DND-41 (cell line): ENCODE measurements around the gene DNAJC5.

Experiments used
- EZH2 ChIP-seq: IDR thresholded peaks from 3 replicates; pipeline ENCODE4 v1.6.1; 2012; ENCODE audit warnings: borderline replicate concordance, low read depth, mild to moderate bottlenecking, moderate library complexity, low read length, inconsistent platforms; ENCODE audit not compliant: severe bottlenecking
- TF ChIP-seq, protein P1 (sequence below): IDR thresholded peaks from 2 replicates; pipeline ENCODE4 v1.5.1; 2012; ENCODE audit warnings: borderline replicate concordance, low read length, moderate library complexity, mild to moderate bottlenecking; ENCODE audit not compliant: poor library complexity, severe bottlenecking; ENCODE audit errors: extremely low read depth

DNA sequence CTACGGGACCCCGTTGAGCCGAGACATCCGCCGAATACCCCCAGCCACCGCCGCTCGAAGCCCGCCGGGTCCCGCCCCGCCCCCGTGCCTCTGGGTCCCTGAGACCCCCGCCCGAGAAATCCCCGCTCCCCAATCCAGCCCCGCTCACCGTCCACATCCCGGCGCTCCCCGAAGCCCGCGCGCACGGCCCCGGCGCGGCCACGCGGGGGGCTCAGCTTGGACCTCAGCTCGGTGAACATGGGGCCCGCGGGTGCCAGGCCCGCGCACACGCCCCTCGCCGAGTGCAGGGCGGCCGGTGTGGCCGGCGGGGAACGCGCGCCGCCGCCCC is 84.3 kb downstream of the DNAJC5 start:
- TF ChIP-seq, protein P1, sequence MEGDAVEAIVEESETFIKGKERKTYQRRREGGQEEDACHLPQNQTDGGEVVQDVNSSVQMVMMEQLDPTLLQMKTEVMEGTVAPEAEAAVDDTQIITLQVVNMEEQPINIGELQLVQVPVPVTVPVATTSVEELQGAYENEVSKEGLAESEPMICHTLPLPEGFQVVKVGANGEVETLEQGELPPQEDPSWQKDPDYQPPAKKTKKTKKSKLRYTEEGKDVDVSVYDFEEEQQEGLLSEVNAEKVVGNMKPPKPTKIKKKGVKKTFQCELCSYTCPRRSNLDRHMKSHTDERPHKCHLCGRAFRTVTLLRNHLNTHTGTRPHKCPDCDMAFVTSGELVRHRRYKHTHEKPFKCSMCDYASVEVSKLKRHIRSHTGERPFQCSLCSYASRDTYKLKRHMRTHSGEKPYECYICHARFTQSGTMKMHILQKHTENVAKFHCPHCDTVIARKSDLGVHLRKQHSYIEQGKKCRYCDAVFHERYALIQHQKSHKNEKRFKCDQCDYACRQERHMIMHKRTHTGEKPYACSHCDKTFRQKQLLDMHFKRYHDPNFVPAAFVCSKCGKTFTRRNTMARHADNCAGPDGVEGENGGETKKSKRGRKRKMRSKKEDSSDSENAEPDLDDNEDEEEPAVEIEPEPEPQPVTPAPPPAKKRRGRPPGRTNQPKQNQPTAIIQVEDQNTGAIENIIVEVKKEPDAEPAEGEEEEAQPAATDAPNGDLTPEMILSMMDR, result no peak
- no peak for TF ChIP-seq EZH2
